Osteocyte (in vitro differentiated cells): ENCODE results near the gene CARMIL3. TPM values are rescaled to one million over a fixed set of nuclear protein-coding genes. Genes with fewer than 3 reads are reported as not detected.

Source experiments
- DNase-seq: peaks from one replicate; pipeline ENCODE4 v3.0.0; 2021; ENCODE audit warnings: mixed read lengths; ENCODE audit not compliant: unreplicated experiment; ENCODE audit errors: extremely low spot score
- H3K27ac Mint-ChIP-seq: one replicate; pipeline ENCODE4 v1.8.0; 2021; ENCODE audit warnings: mild to moderate bottlenecking, mixed read lengths; ENCODE audit not compliant: unreplicated experiment
- H3K27me3 Mint-ChIP-seq: one replicate; pipeline ENCODE4 v1.8.0; 2021; ENCODE audit warnings: mixed read lengths; ENCODE audit not compliant: unreplicated experiment
- H3K36me3 Mint-ChIP-seq: one replicate; pipeline ENCODE4 v1.8.0; 2021; ENCODE audit warnings: mixed read lengths; ENCODE audit not compliant: unreplicated experiment
- H3K4me1 Mint-ChIP-seq: one replicate; pipeline ENCODE4 v1.8.0; 2021; ENCODE audit warnings: mixed read lengths; ENCODE audit not compliant: unreplicated experiment
- H3K4me3 Mint-ChIP-seq: one replicate; pipeline ENCODE4 v1.8.0; 2021; ENCODE audit warnings: mild to moderate bottlenecking, moderate library complexity, mixed read lengths; ENCODE audit not compliant: unreplicated experiment
- H3K9me3 Mint-ChIP-seq: one replicate; pipeline ENCODE4 v1.8.0; 2021; ENCODE audit warnings: mixed read lengths; ENCODE audit not compliant: unreplicated experiment
- CTCF ChIP-seq: fragments of 200-600 bp; sonication (generic); IDR thresholded peaks from 2 replicates; pipeline ENCODE4 v1.5.0; 2021; ENCODE audit warnings: antibody characterized with exemption, mild to moderate bottlenecking, moderate library complexity
- total RNA-seq: library from RNA; stranded (reverse); gene quantifications from 2 replicates; pipeline ENCODE4 v1.2.1, GENCODE V29; 2021

The CARMIL3 gene
- total RNA-seq, 1 donor from 2014 or later, result 0.35 TPM

GRCh38 chr14:24087004-24087403 is 35.2 kb downstream of the CARMIL3 start:
- H3K36me3 Mint-ChIP-seq, result no peaks in the 10 kb centered on the region
- DNase-seq, result no peak
- no peak for TF ChIP-seq CTCF
- no peak overlapping the region for H3K4me3 Mint-ChIP-seq
- peaks cover 3% of the 10 kb centered on the region for H3K4me1 Mint-ChIP-seq
- H3K9me3 Mint-ChIP-seq, result no peaks in the 10 kb centered on the region
- no peak overlapping the region for H3K27ac Mint-ChIP-seq
- peaks cover 24% of the 10 kb centered on the region for H3K27me3 Mint-ChIP-seq

- Mint-ChIP-seq H3K4me1 (peaks cover 3% of the 10 kb centered on the region), H3K27ac (no peak overlapping the region), H3K9me3 (no peaks in the 10 kb centered on the region)
Measured at GRCh38 chr14:24088095-24088494, 36.3 kb downstream of the CARMIL3 start.

GRCh38 chr14:24089890-24090289 is 38.1 kb downstream of the CARMIL3 start:
- TF ChIP-seq CTCF, result no peak
- no peaks in the 10 kb centered on the region for H3K36me3 Mint-ChIP-seq

More at GRCh38 chr14:24088095-24088494, 36.3 kb downstream of the CARMIL3 start:
- DNase-seq, result no peak
- Mint-ChIP-seq H3K36me3 (no peaks in the 10 kb centered on the region), H3K4me3 (no peak overlapping the region), H3K27me3 (peaks cover 13% of the 10 kb centered on the region)
- TF ChIP-seq CTCF, result no peak

GRCh38 chr14:24092110-24092504 is 40.3 kb downstream of the CARMIL3 start:
- Mint-ChIP-seq H3K9me3 (no peaks in the 10 kb centered on the region), H3K36me3 (peaks cover 4% of the 10 kb centered on the region), H3K27me3 (no peaks in the 10 kb centered on the region), H3K4me1 (peaks cover 26% of the 10 kb centered on the region), H3K27ac (no peak overlapping the region), H3K4me3 (no peak overlapping the region)
- no peak for DNase-seq
- TF ChIP-seq CTCF, result no peak

More at GRCh38 chr14:24089890-24090289, 38.1 kb downstream of the CARMIL3 start:
- H3K27ac Mint-ChIP-seq, result no peak overlapping the region
- H3K27me3 Mint-ChIP-seq, result no peaks in the 10 kb centered on the region
- H3K4me3 Mint-ChIP-seq, result no peak overlapping the region
- peaks cover 11% of the 10 kb centered on the region for H3K4me1 Mint-ChIP-seq
- H3K9me3 Mint-ChIP-seq, result no peaks in the 10 kb centered on the region
- DNase-seq, result no peak

- Mint-ChIP-seq H3K9me3 (no peaks in the 10 kb centered on the region), H3K4me1 (peaks cover 26% of the 10 kb centered on the region), H3K27ac (peak overlapping the region; percentile 90), H3K4me3 (no peak overlapping the region), H3K36me3 (peaks cover 4% of the 10 kb centered on the region), H3K27me3 (no peaks in the 10 kb centered on the region)
- TF ChIP-seq CTCF, result no peak
- DNase-seq, result no peak
Measured at GRCh38 chr14:24092505-24093206, 40.8 kb downstream of the CARMIL3 start.
